Cardiac muscle cell (in vitro differentiated cells and primary cell): ENCODE measurements around the gene FDX1. TPM values are rescaled to one million over a fixed set of nuclear protein-coding genes. Genes with fewer than 3 reads are reported as not detected.

Experiments
- DNase-seq, 2 donors: peaks; one replicate each; pipeline versions ENCODE4 v3.0.0 to v3.0.0-alpha.2; 2010 to 2017; ENCODE audit warnings: low read depth in 1 of 2, low spot score in 1 of 2
- H3K27ac ChIP-seq: fragments of 200-600 bp; sonication (generic); 2 replicates; pipeline ENCODE4 v1.5.1; 2016
- H3K27me3 ChIP-seq: fragments of 200-600 bp; sonication (generic); 2 replicates; pipeline ENCODE4 v1.6.0; 2016; ENCODE audit warnings: control low read depth
- H3K36me3 ChIP-seq: fragments of 200-600 bp; sonication (generic); 2 replicates; pipeline ENCODE4 v1.5.1; 2016; ENCODE audit warnings: control low read depth
- H3K4me1 ChIP-seq: fragments of 200-600 bp; sonication (generic); 2 replicates; pipeline ENCODE4 v1.8.1; 2017; ENCODE audit warnings: low read depth, mild to moderate bottlenecking, mixed run types
- H3K4me3 ChIP-seq: fragments of 200-600 bp; sonication (generic); 2 replicates; pipeline ENCODE4 v1.5.1; 2016; ENCODE audit warnings: mild to moderate bottlenecking
- H3K9me3 ChIP-seq: fragments of 200-600 bp; sonication (generic); 2 replicates; pipeline ENCODE4 v1.5.1; 2017; ENCODE audit warnings: low read depth, mild to moderate bottlenecking, control low read depth
- CTCF ChIP-seq: IDR thresholded peaks from 2 replicates; pipeline ENCODE4 v1.5.1; 2012; ENCODE audit warnings: low read depth, mild to moderate bottlenecking, low read length
- polyA plus RNA-seq: library from polyadenylated mRNA; unstranded; fragments of >200 nt; fragmentation: Nextera tagmentation; extraction: Ambion mirVana; gene quantifications from 2 replicates; pipeline ENCODE4 v1.2.1, GENCODE V29; 2016
- total RNA-seq: library from RNA; depleted of rRNA; stranded (reverse); fragments of >200 nt; gene quantifications from 2 replicates; pipeline ENCODE4 v1.2.3, GENCODE V29; 2016

FDX1 gene
- total and polyA plus RNA-seq, 2 experiments from 2014 or later: 20.0 to 30.0 TPM

GRCh38 chr11:110465231-110465630, 35.5 kb downstream of the FDX1 start:
- DNase-seq: no peak
- no peaks in the 10 kb centered on the region for H3K27me3 ChIP-seq
- H3K4me1 ChIP-seq: no peaks in the 10 kb centered on the region
- TF ChIP-seq CTCF: no peak
- H3K9me3 ChIP-seq: no peaks in the 10 kb centered on the region
- H3K27ac ChIP-seq: no peak overlapping the region
- H3K36me3 ChIP-seq: no peaks in the 10 kb centered on the region
- no peak overlapping the region for H3K4me3 ChIP-seq

DNA sequence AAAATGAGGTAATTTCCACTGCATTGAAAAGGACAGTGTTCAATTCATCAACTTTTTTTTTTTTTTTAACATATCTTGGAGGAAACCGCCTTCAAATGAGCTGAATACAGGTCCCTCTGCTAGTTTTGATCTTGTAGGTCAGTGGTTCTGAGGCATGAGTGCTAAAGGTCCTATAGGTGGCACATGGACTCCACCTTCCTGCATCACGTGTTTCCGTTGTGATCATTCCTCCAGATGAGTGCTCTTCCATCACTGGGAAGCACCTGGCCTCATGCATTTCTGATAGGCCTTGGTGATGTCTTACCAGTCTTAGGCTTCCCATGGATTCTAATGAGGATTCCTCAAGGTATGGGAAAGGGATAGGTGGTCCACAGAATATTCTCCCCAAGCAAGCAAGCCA, 37.8 kb downstream of the FDX1 start:
- no peak overlapping the region for H3K27ac ChIP-seq
- DNase-seq: no peak
- no peak overlapping the region for H3K4me3 ChIP-seq
- no peaks in the 10 kb centered on the region for H3K9me3 ChIP-seq
- no peak for TF ChIP-seq CTCF
- H3K36me3 ChIP-seq: no peaks in the 10 kb centered on the region
- H3K27me3 ChIP-seq: no peaks in the 10 kb centered on the region
- H3K4me1 ChIP-seq: no peaks in the 10 kb centered on the region

DNA sequence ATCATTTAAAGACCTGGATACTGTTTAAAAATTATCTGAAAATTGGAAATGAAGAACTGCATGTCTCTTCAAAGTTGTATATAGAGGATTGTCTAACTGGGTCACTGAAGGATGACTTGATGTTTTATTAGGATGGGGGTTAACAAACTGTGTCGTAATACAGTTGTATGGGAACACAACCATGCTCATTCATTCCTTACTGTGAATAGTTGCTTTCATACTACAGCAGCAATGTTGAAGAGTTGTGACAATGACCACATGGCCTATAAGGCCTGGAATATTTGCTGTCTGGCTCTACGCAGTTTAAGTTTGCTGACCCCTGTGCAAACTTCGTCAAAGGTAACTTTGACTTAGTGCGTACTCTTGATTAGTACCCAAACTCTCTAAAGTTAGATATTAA, 38.4 kb downstream of the FDX1 start:
- Histone ChIP-seq H3K27me3 (no peaks in the 10 kb centered on the region), H3K36me3 (no peaks in the 10 kb centered on the region), H3K4me1 (no peaks in the 10 kb centered on the region), H3K27ac (no peak overlapping the region), H3K9me3 (no peaks in the 10 kb centered on the region), H3K4me3 (no peak overlapping the region)
- TF ChIP-seq CTCF: no peak
- DNase-seq: no peak

DNA sequence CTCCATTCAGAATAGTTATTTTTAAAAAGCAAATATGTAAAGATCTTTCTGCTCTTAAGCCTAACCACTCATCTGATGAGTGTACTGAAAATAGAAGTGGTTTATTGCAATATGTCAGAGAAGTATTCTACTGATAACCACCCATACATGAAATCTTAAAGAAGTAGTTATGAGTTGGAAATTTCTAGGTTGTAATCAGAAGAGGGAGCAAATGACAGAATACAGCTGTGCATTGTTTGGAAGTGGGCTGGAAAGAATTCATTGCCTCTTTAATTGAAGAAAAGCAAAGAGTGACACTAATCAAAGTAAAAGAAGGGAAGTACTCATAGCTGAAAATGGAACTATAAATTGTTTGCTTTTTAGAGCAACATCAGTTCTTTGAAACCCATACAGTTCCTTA, 39.4 kb downstream of the FDX1 start:
- H3K4me1 ChIP-seq: no peaks in the 10 kb centered on the region
- no peak overlapping the region for H3K4me3 ChIP-seq
- TF ChIP-seq CTCF: no peak
- H3K36me3 ChIP-seq: no peaks in the 10 kb centered on the region
- DNase-seq: peak in 1 of 2 donors; percentile 52
- no peak overlapping the region for H3K27ac ChIP-seq
- H3K27me3 ChIP-seq: no peaks in the 10 kb centered on the region
- no peaks in the 10 kb centered on the region for H3K9me3 ChIP-seq

- Histone ChIP-seq H3K27me3 (no peaks in the 10 kb centered on the region), H3K27ac (no peak overlapping the region), H3K4me1 (no peaks in the 10 kb centered on the region), H3K4me3 (no peak overlapping the region), H3K9me3 (no peaks in the 10 kb centered on the region), H3K36me3 (no peaks in the 10 kb centered on the region)
- no peak for TF ChIP-seq CTCF
- DNase-seq: no peak
Observed at GRCh38 chr11:110470716-110471115, 41.0 kb downstream of the FDX1 start.

DNA sequence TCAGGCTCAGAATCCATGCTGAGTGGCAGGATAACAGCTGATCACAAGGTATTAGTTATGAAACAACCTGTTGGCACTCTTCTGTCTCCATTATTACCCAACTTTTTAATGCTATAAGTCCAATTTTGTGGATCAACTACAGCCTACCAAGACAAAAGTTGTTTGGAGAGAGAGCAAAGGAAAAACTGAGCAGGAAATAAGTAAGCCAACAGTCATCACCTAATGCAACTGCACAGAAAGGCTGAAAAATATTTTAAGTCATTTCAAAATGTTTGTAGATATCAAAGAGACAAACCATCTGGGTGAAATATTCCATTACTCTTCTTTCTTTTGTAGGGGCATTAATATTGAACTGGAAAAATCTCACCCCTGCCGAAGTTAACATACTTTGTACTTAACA, 41.6 kb downstream of the FDX1 start:
- no peaks in the 10 kb centered on the region for H3K27me3 ChIP-seq
- no peak for TF ChIP-seq CTCF

More for the DNA sequence above, 41.6 kb downstream of the FDX1 start:
- Histone ChIP-seq H3K27ac (no peak overlapping the region), H3K9me3 (no peaks in the 10 kb centered on the region), H3K36me3 (no peaks in the 10 kb centered on the region), H3K4me3 (no peak overlapping the region), H3K4me1 (no peaks in the 10 kb centered on the region)
- DNase-seq: peak in 1 of 2 donors; percentile 69
